ENCODE data around the gene EXOC6B. TPM values are rescaled to one million over a fixed set of nuclear protein-coding genes. Genes with fewer than 3 reads are reported as not detected.

The EXOC6B gene
- total RNA-seq, 1 experiment from 2014 or later = 33.7 TPM

DNA sequence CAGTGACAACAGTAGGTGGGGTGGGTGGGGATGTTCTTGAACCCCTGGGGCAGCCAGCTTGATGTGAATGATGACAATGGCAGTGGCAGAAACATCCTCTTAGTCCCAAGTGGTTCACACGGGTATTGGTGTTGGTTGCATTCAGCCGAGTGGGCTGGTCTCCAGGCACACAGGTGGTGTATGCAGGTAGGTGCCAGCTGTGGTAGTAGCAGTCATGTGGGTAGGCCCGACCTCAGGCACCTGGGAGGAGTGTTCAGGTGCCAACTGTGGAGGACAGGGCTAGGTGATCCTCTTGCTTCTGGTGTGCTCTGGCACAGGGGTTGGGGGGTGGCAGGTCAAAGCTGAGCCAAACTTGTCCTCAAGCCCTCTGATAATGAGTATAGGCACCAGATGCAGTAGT, 350.6 kb downstream of the EXOC6B start:
- Mint-ChIP-seq H3K27me3 (ENCODE audit: low read depth) (no peaks in the 10 kb centered on the region), H3K36me3 (peaks cover 34% of the 10 kb centered on the region), H3K9me3 (peaks cover 49% of the 10 kb centered on the region), H3K27ac (no peak overlapping the region), H3K4me3 (no peak overlapping the region), H3K4me1 (no peaks in the 10 kb centered on the region)
- CTCF ChIA-PET = no interaction called here
- DNase-seq (ENCODE audit: low spot score) (no peak), ATAC-seq (no peak)
- POLR2A ChIA-PET = no interaction called here
- TF ChIP-seq, protein P1, sequence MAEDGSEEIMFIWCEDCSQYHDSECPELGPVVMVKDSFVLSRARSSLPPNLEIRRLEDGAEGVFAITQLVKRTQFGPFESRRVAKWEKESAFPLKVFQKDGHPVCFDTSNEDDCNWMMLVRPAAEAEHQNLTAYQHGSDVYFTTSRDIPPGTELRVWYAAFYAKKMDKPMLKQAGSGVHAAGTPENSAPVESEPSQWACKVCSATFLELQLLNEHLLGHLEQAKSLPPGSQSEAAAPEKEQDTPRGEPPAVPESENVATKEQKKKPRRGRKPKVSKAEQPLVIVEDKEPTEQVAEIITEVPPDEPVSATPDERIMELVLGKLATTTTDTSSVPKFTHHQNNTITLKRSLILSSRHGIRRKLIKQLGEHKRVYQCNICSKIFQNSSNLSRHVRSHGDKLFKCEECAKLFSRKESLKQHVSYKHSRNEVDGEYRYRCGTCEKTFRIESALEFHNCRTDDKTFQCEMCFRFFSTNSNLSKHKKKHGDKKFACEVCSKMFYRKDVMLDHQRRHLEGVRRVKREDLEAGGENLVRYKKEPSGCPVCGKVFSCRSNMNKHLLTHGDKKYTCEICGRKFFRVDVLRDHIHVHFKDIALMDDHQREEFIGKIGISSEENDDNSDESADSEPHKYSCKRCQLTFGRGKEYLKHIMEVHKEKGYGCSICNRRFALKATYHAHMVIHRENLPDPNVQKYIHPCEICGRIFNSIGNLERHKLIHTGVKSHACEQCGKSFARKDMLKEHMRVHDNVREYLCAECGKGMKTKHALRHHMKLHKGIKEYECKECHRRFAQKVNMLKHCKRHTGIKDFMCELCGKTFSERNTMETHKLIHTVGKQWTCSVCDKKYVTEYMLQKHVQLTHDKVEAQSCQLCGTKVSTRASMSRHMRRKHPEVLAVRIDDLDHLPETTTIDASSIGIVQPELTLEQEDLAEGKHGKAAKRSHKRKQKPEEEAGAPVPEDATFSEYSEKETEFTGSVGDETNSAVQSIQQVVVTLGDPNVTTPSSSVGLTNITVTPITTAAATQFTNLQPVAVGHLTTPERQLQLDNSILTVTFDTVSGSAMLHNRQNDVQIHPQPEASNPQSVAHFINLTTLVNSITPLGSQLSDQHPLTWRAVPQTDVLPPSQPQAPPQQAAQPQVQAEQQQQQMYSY (CRISPR knock-in tag; IDR thresholded peaks at IDR 0.05) = no peak
- TF ChIP-seq GRHL2 (CRISPR knock-in tag; IDR thresholded peaks at IDR 0.05; ENCODE audit: insufficient replicate concordance, severe bottlenecking) = no peak
- TF ChIP-seq, protein P2, sequence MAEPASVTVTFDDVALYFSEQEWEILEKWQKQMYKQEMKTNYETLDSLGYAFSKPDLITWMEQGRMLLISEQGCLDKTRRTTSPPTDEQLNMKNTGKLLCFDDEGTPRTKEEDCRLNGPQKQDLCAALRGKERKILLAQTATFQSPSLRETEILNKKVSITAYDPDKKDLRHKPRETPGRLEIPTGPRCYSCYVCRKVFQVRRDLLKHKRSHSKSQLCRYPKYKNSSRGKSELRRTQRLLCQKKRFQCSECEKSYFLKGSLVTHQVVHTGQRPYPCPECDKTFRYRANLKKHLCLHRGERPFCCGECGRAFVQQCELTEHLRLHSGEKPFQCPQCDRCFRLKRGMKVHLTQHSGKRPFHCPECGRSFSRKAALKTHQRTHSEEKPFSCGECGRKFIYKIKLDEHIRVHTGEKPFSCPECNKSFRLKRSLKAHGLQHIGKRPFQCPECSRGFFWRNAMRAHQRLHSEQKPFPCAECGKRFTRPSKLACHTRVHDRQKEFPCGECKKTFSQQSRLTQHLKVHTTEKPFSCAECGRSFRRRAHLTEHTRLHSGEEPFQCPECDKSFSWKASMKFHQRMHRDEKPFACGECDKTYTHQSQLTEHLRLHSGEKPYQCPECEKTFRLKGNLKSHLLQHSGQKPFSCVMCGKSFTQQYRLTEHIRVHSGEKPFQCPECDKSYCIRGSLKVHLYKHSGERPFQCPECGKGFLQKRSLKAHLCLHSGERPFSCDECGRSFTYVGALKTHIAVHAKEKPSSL (CRISPR knock-in tag; conservative IDR thresholded peaks at IDR 0.05) = no peak
- TF ChIP-seq, protein P3, sequence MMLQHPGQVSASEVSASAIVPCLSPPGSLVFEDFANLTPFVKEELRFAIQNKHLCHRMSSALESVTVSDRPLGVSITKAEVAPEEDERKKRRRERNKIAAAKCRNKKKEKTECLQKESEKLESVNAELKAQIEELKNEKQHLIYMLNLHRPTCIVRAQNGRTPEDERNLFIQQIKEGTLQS (CRISPR knock-in tag; conservative IDR thresholded peaks at IDR 0.05) = no peak
- no peak for TF ChIP-seq SMAD3 (CRISPR knock-in tag; IDR thresholded peaks at IDR 0.05; ENCODE audit: borderline replicate concordance)
- no peak for TF ChIP-seq FOXP1 (CRISPR knock-in tag; IDR thresholded peaks at IDR 0.05; ENCODE audit: borderline replicate concordance)
- TF ChIP-seq, protein P4, sequence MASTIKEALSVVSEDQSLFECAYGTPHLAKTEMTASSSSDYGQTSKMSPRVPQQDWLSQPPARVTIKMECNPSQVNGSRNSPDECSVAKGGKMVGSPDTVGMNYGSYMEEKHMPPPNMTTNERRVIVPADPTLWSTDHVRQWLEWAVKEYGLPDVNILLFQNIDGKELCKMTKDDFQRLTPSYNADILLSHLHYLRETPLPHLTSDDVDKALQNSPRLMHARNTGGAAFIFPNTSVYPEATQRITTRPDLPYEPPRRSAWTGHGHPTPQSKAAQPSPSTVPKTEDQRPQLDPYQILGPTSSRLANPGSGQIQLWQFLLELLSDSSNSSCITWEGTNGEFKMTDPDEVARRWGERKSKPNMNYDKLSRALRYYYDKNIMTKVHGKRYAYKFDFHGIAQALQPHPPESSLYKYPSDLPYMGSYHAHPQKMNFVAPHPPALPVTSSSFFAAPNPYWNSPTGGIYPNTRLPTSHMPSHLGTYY (CRISPR knock-in tag; IDR thresholded peaks at IDR 0.05) = no peak
- no peak for TF ChIP-seq ZBTB21 (CRISPR knock-in tag; IDR thresholded peaks at IDR 0.05; ENCODE audit: borderline replicate concordance)
- TF ChIP-seq, protein P5, sequence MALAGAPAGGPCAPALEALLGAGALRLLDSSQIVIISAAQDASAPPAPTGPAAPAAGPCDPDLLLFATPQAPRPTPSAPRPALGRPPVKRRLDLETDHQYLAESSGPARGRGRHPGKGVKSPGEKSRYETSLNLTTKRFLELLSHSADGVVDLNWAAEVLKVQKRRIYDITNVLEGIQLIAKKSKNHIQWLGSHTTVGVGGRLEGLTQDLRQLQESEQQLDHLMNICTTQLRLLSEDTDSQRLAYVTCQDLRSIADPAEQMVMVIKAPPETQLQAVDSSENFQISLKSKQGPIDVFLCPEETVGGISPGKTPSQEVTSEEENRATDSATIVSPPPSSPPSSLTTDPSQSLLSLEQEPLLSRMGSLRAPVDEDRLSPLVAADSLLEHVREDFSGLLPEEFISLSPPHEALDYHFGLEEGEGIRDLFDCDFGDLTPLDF (CRISPR knock-in tag; IDR thresholded peaks at IDR 0.05) = no peak
- TF ChIP-seq, protein P6, sequence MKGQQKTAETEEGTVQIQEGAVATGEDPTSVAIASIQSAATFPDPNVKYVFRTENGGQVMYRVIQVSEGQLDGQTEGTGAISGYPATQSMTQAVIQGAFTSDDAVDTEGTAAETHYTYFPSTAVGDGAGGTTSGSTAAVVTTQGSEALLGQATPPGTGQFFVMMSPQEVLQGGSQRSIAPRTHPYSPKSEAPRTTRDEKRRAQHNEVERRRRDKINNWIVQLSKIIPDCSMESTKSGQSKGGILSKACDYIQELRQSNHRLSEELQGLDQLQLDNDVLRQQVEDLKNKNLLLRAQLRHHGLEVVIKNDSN (CRISPR knock-in tag; IDR thresholded peaks at IDR 0.05) = no peak
- no peak for TF ChIP-seq MXD4 (CRISPR knock-in tag; IDR thresholded peaks at IDR 0.05; ENCODE audit: borderline replicate concordance)
- no peak for TF ChIP-seq ZNF232 (CRISPR knock-in tag; IDR thresholded peaks at IDR 0.05)
- TF ChIP-seq, protein P7, sequence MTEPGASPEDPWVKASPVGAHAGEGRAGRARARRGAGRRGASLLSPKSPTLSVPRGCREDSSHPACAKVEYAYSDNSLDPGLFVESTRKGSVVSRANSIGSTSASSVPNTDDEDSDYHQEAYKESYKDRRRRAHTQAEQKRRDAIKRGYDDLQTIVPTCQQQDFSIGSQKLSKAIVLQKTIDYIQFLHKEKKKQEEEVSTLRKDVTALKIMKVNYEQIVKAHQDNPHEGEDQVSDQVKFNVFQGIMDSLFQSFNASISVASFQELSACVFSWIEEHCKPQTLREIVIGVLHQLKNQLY (CRISPR knock-in tag; IDR thresholded peaks at IDR 0.05) = no peak
- no peak for TF ChIP-seq ZNF396 (CRISPR knock-in tag; IDR thresholded peaks at IDR 0.05; ENCODE audit: borderline replicate concordance)
- no peak for TF ChIP-seq FOXK1 (CRISPR knock-in tag; IDR thresholded peaks at IDR 0.05)
- TF ChIP-seq TEAD4 (CRISPR knock-in tag; IDR thresholded peaks at IDR 0.05) = no peak
